ENCODE measurements around the gene DDX41.

DNA sequence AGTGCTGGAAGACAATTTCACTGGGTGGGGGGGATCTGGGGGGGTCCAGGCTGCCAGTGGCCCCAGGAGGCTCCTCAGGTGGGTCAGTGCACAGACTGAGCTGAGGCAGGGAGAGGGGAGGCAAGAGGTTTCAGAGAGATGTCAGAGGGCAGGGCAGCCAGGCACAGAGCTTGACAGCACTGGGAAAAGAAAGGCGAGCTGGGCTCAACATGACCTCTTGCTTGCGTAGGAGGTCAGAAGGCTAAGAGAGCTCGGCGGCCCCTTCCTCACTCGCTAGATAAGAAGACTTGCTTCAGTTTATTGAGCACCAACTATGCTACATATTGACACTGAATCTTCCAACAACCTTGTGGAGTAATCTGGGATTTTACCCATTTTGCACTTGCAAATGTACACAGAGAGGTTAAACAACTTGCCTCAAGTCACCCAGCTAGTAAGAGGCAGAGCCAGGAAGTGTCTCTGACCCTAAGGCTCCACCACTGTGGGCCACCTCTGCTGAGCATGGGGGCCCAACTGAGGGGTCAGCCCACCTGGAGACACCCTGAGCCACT is 22.9 kb downstream of the DDX41 start:
- TF ChIP-seq, protein P1, sequence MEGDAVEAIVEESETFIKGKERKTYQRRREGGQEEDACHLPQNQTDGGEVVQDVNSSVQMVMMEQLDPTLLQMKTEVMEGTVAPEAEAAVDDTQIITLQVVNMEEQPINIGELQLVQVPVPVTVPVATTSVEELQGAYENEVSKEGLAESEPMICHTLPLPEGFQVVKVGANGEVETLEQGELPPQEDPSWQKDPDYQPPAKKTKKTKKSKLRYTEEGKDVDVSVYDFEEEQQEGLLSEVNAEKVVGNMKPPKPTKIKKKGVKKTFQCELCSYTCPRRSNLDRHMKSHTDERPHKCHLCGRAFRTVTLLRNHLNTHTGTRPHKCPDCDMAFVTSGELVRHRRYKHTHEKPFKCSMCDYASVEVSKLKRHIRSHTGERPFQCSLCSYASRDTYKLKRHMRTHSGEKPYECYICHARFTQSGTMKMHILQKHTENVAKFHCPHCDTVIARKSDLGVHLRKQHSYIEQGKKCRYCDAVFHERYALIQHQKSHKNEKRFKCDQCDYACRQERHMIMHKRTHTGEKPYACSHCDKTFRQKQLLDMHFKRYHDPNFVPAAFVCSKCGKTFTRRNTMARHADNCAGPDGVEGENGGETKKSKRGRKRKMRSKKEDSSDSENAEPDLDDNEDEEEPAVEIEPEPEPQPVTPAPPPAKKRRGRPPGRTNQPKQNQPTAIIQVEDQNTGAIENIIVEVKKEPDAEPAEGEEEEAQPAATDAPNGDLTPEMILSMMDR (IDR thresholded peaks at IDR 0.05): no peak
- no peak for TF ChIP-seq POLR2A (IDR thresholded peaks at IDR 0.05)
